AG09309 (cell line): Measurements from ENCODE around the gene BRD9.

ENCODE experiments used
- DNase-seq: peaks from one replicate; pipeline ENCODE4 v3.0.0-alpha.2; 2010; ENCODE audit warnings: low read depth
- H3K4me3 ChIP-seq: 2 replicates; pipeline ENCODE4 v1.5.1; 2011; ENCODE audit warnings: mild to moderate bottlenecking, low read depth, low read length, moderate library complexity; ENCODE audit not compliant: control insufficient read depth
- TF ChIP-seq, protein P1 (sequence below): IDR thresholded peaks from 2 replicates; pipeline ENCODE4 v1.5.1; 2011; ENCODE audit warnings: mild to moderate bottlenecking, low read depth, low read length, inconsistent platforms; ENCODE audit not compliant: insufficient read depth, control insufficient read depth; ENCODE audit errors: missing control alignments

BRD9 gene

GRCh38 chr5:876398-877365 is 15.9 kb downstream of the BRD9 start:
- TF ChIP-seq, protein P1, sequence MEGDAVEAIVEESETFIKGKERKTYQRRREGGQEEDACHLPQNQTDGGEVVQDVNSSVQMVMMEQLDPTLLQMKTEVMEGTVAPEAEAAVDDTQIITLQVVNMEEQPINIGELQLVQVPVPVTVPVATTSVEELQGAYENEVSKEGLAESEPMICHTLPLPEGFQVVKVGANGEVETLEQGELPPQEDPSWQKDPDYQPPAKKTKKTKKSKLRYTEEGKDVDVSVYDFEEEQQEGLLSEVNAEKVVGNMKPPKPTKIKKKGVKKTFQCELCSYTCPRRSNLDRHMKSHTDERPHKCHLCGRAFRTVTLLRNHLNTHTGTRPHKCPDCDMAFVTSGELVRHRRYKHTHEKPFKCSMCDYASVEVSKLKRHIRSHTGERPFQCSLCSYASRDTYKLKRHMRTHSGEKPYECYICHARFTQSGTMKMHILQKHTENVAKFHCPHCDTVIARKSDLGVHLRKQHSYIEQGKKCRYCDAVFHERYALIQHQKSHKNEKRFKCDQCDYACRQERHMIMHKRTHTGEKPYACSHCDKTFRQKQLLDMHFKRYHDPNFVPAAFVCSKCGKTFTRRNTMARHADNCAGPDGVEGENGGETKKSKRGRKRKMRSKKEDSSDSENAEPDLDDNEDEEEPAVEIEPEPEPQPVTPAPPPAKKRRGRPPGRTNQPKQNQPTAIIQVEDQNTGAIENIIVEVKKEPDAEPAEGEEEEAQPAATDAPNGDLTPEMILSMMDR: no peak
- DNase-seq: no peak
- no peak overlapping the region for H3K4me3 ChIP-seq

DNA sequence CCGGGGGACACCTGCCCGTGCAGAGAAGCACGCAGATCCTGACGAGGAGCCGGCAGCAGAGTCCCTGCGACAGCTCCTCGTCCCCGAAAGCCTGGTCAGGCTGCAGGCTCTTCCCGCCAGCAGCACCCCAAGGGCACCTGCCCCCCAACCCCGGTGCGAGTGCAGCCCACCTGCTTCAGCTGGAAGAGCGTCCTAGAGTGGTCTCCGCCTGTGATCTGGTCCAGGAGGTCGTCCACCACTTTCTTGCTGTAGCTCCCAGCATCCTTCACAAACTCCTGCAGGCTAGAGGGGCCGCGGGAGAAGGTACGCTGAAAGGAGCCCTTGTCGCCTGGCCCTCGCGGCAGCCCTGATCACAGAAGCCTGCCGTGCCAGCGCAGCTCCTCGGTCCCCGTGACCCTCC is 16.7 kb downstream of the BRD9 start:
- no peak overlapping the region for H3K4me3 ChIP-seq
- TF ChIP-seq, protein P1: no peak
- DNase-seq: no peak

GRCh38 chr5:873328-873727 is 19.3 kb downstream of the BRD9 start:
- no peak for DNase-seq
- no peak overlapping the region for H3K4me3 ChIP-seq
- TF ChIP-seq, protein P1: no peak

GRCh38 chr5:872301-872700 is 20.3 kb downstream of the BRD9 start:
- H3K4me3 ChIP-seq: no peak overlapping the region
- no peak for DNase-seq
- TF ChIP-seq, protein P1: no peak

DNA sequence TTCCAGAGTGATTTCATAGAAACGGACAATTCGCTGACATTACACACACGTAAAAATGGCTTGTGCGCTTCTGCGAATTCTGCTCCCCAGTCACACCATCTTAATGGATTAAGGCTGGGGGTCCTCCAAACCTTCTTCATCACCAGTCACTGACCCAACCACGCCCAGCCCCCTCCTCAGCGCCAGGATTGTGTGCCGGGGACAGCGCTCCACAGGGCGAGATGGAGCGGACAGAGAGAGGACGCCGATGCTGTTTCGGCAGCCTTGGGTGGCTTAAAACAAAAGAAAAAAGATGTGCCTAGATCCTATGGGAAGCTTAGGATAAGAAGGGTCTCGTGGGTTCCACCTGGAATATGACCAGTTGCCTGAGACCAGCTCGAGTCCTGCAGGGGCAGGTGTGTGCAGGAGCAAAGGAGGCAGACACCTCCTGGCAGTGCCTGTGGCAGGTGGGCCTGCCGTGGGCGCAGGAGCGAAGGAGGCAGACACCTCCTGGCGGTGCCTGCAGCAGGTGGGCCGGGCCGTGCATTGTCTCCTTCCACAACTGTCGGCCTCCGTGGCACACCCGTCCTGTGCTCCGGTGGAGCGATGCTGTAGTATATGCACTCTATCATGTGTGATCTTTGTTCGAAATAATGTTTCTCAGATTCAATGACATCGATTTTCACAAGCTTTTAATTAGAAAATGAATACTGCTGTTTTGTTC is 20.9 kb downstream of the BRD9 start:
- no peak for DNase-seq

DNA sequence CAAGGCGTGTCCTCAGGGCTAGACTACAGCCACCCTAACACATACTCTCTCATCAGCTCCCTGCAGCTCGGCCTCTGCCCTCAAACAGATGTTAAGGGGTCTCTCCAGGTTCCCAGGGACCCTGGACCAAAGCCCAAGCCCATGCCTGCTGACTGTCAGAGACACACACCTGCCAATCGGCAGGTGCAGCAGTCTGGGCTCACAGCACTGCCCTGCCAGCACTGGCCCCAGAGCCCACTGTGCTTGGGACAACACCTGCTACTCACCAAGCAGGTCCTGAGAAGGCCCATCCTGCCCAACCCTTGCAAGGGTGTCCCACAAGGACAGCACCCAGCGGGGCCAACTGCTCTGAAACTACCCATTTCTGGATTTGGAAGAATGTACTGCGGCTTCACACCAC is 21.6 kb downstream of the BRD9 start:
- no peak overlapping the region for H3K4me3 ChIP-seq
- no peak for DNase-seq
- TF ChIP-seq, protein P1: no peak

More for the DNA sequence above, 20.9 kb downstream of the BRD9 start:
- TF ChIP-seq, protein P1: no peak
- no peak overlapping the region for H3K4me3 ChIP-seq
